GM19397 (cell line): Measurements from ENCODE around the gene SEMA3F.
A peak's percentile ranks its signal among the peaks of the same experiment; 100 is the strongest.

Source experiments
- ATAC-seq: cut with Tn5 transposase; IDR thresholded peaks from one replicate; pipeline ENCODE4 v1.9.1; 2021; ENCODE audit warnings: mild to moderate bottlenecking, moderate library complexity; ENCODE audit not compliant: unreplicated experiment

Gene SEMA3F

DNA sequence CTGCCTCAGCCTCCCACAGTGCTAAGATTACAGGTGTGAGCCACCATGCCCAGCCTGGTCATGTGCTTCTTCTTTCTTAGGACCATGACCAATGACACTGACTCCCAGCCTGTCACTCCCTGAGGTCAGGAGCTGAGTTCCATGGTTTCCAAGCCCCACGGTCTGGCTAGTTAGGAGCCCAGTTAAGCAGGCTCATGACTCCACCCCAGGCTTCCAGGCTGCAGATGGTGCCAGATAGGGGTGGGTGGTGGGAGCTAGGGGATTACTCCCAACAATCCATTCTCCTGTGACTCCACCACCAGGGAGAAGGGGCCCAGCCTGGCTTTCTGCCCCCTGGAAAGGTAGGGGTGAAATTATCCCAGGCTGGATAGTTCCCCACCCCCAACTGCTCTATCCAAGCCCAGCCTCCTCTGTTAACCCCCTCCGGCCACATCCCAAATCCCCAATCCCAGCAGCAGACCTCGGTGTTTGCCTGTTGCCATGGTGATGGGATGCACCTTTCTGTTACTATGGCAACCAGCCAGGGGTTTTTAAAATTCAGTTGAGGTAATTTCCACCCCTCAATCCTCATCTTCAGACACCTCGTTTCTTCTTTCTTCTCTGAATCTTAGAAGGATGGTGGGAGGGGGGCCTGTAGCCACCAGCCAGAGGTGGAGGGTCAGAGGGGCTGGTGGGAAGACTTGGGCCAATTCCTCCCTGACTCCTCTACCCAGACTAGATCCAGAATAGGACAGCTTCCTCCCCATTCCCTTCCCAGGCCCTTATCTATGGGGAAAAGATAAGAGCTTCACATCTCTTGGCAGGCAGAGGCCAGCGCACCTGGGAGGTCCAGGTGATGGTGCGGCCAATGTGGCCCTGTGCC is 22.5 kb upstream of the SEMA3F start:
- ATAC-seq, result no peak

GRCh38 chr3:50133283-50133615 is 21.9 kb upstream of the SEMA3F start:
- ATAC-seq, result no peak

GRCh38 chr3:50134367-50134766 is 20.8 kb upstream of the SEMA3F start:
- no peak for ATAC-seq

DNA sequence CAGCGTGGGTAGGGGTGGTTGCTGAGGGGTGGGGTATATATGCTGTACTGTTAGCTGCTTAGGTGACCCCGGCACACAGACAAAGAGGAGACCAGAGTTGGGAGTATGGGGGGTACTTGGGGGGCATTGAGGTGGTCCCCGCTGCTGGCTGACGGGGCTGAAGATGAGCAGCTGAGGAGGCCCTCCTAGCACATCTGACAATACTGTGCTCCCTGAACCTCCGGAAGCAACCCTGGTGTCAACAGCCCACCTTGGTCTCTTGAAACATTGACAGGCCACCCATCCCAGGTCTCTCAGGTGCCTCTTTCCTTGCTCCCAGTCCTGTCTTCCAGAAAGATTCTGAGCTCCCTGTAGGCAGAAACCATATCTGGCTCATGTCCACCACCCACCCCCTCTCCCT is 19.2 kb upstream of the SEMA3F start:
- no peak for ATAC-seq

DNA sequence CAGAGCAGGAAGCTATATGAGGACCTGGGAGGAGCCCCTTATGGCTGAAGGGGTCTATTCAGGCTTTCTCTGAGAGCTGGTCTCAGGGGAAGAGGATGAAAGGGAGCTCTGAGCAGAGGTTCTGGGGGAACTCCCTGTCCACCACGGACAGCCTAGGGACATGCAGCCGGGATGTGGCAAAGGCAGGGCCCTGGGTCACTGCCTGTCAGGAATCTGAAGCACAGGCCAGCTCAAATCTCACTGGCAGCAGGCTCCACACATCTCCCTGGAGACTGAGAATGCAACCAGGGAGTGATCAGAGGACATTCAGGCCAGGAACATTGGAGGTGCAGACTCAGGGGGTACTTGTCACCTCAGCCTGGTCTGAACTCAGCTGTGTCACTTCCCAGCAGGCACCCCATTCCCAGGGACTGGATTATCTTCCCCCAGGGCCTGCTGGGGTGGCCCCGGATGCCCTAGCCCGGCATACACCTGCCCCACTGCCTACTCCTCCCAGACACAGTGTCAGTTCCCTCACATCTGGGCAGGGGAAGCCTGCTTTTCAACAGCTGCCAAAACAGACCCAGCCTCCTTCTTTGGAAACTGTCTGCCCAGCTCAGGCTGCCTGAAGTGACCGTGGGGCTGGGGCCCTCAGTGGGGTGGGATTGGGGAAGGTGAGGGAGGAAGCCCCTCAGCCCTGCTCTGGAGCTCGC is 18.3 kb upstream of the SEMA3F start:
- ATAC-seq, result no peak

DNA sequence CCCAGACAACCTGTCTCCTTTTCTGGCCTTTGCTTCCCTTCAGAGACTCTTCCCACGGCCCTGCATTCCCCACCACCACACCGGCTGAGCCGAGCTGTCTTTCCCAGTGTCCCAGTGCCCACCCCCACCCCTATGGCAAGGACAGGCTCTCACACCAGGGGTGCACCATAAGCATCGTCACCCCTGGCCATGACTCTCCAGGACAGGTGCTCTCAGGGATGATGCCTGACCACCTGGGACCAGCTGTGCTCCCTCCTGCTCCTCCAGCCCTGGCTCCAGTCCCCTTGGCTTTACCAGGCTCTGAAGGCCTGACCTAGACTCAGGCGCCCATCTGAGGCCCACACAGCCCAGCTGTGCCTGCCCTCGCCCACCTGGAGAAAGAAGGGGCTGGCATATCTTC is 17.6 kb upstream of the SEMA3F start:
- ATAC-seq, result no peak

GRCh38 chr3:50138266-50139200 is 16.6 kb upstream of the SEMA3F start:
- ATAC-seq, result no peak

DNA sequence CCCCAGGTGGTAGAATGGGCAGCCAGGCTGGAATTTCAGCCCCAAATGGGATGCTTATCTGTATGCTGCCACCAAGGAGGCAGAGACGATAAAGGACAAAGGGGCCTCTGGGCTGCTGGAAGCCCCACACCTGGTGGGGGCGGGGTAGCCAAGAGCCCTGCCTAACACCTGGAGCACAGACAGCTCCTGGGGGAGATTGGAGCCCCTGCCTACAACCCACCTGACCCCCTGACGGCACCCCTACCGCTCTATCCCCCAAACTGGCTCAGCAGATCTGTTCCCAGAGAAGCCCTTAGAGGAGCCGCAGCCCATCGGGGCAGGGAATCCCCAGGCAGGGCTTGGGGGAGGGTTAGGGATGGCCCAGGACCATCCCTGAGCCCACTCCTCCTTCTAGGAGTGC is 15.8 kb upstream of the SEMA3F start:
- ATAC-seq, result no peak

DNA sequence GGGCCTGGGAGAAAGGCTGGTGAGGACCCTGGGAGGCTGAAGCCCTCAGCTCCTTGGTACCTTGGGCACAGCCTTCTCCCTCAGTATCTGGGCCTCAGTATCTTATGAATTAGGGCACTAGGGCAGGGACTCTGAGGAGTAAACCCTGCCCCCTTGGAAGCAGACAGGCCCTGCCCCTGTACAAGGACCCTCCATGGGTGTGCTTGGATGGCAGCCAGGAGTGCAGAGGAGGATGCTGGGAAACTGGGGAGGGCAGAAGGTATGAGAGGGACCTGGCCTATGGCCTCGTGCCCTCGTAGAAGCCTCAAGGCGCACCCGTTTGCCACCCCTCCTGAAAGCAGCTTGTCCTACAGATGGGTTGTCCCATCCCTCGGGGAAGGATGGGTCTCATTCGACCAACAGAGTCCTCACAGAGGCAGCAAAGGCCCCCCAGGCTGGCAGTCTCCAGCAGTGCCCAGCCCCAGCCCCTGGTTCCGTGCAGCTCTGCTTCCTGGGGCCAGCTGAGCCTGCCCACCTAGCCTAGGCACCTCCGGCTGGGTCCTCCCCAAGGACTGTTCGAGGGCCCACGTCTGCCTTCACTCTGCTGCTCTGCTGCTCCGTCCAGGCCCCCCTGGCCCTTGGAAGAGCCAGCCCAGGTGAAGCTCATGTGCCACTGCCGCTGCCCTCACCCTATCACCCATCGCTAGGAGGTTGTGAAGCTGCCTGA is 15.3 kb upstream of the SEMA3F start:
- ATAC-seq, result no peak

- no peak for ATAC-seq
Observed at GRCh38 chr3:50140990-50141389, 14.1 kb upstream of the SEMA3F start.

DNA sequence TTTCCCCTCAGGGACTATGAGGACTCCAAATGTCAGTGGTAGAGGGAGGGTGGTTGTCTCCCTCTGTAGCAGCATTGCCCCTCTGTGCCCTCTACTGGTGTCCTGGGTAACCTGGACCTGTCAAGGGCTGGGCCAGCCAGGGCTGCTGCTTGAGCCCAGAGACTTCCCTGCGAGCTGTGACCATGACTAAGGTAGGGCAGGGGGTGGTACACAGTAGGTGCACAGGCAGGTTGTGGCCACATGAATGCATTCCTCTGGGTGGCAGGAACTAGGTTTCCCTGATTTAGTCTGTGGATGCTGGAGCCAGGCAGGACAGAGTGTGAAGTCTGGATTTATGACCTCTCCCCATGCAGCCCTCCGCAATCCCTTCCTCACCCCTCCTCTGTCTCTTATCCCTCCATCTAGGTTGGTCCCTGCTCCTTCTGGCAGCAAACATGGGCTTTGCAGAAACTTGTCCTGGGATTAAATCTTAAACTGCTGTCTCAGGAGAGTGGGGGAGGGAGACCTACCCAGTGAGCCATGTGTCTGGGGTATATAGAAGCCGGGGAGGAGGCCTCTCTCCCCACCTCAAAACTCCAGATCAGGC is 8.7 kb upstream of the SEMA3F start:
- ATAC-seq, result no peak

- no peak for ATAC-seq
Observed at GRCh38 chr3:50147016-50147415, 8.1 kb upstream of the SEMA3F start.

DNA sequence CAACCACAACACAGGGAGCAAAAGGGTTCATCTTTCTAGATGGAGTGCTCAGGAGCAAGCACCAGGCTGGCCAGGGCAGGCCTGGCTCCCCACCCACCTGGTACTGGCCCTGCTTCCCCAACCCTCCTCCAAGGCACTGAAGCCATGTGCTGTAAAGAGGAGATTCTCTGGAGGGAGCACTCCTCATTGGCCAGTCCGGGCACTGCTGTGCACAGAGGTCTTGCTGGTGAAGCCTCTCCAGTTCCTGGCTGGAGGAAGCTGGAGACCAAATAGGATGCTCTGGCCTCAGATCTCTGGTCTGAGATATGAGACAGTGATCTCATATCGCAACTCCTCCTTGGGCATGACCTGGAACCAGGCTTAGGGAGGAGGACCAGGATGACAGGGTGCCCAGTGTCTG is 7.7 kb upstream of the SEMA3F start:
- ATAC-seq, result no peak

- no peak for ATAC-seq
Observed at GRCh38 chr3:50147861-50148260, 7.3 kb upstream of the SEMA3F start.

GRCh38 chr3:50150404-50150750 is 4.7 kb upstream of the SEMA3F start:
- ATAC-seq, result no peak

GRCh38 chr3:50150863-50151686 is 4.0 kb upstream of the SEMA3F start:
- no peak for ATAC-seq

- ATAC-seq, result no peak
Observed at GRCh38 chr3:50151728-50152127, 3.4 kb upstream of the SEMA3F start.

- no peak for ATAC-seq
Observed at GRCh38 chr3:50153782-50154475, 1.2 kb upstream of the SEMA3F start.

GRCh38 chr3:50154476-50154839 is 666 bp upstream of the SEMA3F start:
- ATAC-seq, result peak; percentile 17
